GM13977 (cell line): ENCODE measurements around the gene MISP3.

Experiments used
- DNase-seq: peaks from one replicate; pipeline ENCODE4 v3.0.0; 2012; ENCODE audit warnings: low spot score
- in situ Hi-C: fragments of 300-500 bp; cut with MboI; formaldehyde crosslinking; loops from one replicate; pipeline ENCODE4 v1.12.0; 2022; ENCODE audit warnings: low sequenced_read_pairs, low pct_unique_long_range_greater_than_20kb, mixed read lengths, inconsistent platforms; ENCODE audit not compliant: unreplicated experiment
- TF ChIP-seq, protein P1 (sequence below): IDR thresholded peaks from 2 replicates; pipeline ENCODE4 v1.5.1; 2012; ENCODE audit warnings: mild to moderate bottlenecking, control low read depth; ENCODE audit not compliant: insufficient read depth; ENCODE audit errors: extremely low read depth, missing control alignments

The MISP3 gene

GRCh38 chr19:14114854-14115253 is 42.3 kb downstream of the MISP3 start:
- in situ Hi-C loops = no loop called here
- TF ChIP-seq, protein P1, sequence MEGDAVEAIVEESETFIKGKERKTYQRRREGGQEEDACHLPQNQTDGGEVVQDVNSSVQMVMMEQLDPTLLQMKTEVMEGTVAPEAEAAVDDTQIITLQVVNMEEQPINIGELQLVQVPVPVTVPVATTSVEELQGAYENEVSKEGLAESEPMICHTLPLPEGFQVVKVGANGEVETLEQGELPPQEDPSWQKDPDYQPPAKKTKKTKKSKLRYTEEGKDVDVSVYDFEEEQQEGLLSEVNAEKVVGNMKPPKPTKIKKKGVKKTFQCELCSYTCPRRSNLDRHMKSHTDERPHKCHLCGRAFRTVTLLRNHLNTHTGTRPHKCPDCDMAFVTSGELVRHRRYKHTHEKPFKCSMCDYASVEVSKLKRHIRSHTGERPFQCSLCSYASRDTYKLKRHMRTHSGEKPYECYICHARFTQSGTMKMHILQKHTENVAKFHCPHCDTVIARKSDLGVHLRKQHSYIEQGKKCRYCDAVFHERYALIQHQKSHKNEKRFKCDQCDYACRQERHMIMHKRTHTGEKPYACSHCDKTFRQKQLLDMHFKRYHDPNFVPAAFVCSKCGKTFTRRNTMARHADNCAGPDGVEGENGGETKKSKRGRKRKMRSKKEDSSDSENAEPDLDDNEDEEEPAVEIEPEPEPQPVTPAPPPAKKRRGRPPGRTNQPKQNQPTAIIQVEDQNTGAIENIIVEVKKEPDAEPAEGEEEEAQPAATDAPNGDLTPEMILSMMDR = peak; percentile 47
- peak; percentile 60 for DNase-seq

- no peak for DNase-seq
- in situ Hi-C loops = no loop called here
- TF ChIP-seq, protein P1 = no peak
Measured at GRCh38 chr19:14115756-14116155, 43.2 kb downstream of the MISP3 start.

- TF ChIP-seq, protein P1 = no peak
- no peak for DNase-seq
- in situ Hi-C loops = no loop called here
Measured at GRCh38 chr19:14116525-14116917, 43.9 kb downstream of the MISP3 start.

DNA sequence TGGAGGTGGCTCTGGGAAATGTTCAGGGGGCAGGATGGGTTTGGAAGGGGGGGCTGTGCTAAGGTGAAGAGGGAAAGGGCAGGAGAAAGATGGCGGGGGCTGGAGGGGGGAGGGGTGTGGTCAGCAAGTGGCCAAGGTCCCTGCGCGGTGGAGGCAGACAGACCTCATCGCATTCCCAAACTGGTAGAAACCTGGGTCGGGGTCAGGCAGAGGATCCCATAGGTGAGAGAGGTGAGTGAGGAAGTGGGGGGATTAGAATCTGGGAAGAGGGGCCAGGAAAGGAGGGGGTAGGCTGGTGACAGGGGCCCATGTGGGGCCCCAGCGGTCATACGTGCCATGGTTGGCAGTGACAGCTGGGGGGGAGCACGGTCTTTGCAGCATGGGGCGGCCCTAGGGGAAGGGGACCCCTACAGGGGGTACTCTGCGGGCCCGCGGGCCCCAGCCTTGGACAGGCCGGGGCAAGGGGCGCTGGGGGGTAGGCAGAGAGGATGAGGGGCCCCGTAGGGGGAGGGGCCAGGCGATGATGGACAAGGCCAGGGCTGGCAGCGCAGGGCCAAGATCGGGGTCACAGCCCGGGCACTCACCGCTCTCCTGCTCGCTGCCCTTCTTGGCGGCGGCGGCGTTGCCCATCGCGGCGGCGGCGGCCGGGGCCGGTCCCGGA is 44.5 kb downstream of the MISP3 start:
- DNase-seq = peak; percentile 36
- in situ Hi-C loops = no loop called here
- TF ChIP-seq, protein P1 = no peak

GRCh38 chr19:14117668-14118164 is 45.1 kb downstream of the MISP3 start, which contains the start of gene PRKACA:
TSS of gene PRKACA (minus strand) at chr19:14117762. CDS start at chr19:14117547, 215 bp downstream.
- DNase-seq = peak; percentile 99
- TF ChIP-seq, protein P1 = no peak
- in situ Hi-C loops = no loop called here

- no peak for DNase-seq
- TF ChIP-seq, protein P1 = no peak
- in situ Hi-C loops = no loop called here
Measured at GRCh38 chr19:14118165-14119051, 45.8 kb downstream of the MISP3 start.
